SU-DHL-6 (cell line): ENCODE data around the gene EHBP1.

ENCODE experiments used
- H2AFZ ChIP-seq: fragments of 200-600 bp; sonication (generic); 2 replicates; pipeline ENCODE4 v1.6.1; 2014; ENCODE audit warnings: low read depth, mild to moderate bottlenecking, moderate library complexity, mixed read lengths, antibody characterized with exemption, low read length; ENCODE audit not compliant: severe bottlenecking
- H3F3A ChIP-seq: fragments of 200-600 bp; shearing (Covaris generic); 2 replicates; pipeline ENCODE4 v1.6.0; 2016; ENCODE audit warnings: antibody characterized with exemption, mild to moderate bottlenecking; ENCODE audit not compliant: insufficient read depth
- H3K27ac ChIP-seq: fragments of 200-600 bp; sonication (generic); 2 replicates; pipeline ENCODE4 v1.5.1; 2016; ENCODE audit warnings: low read depth, mild to moderate bottlenecking, low read length, moderate library complexity, mixed read lengths
- H3K27me3 ChIP-seq: fragments of 200-600 bp; sonication (generic), shearing (Covaris generic); 2 replicates; pipeline ENCODE4 v1.6.0; 2014; ENCODE audit warnings: mild to moderate bottlenecking, low read length
- H3K36me3 ChIP-seq: fragments of 200-600 bp; sonication (generic); 2 replicates; pipeline ENCODE4 v1.6.1; 2014; ENCODE audit warnings: mild to moderate bottlenecking, low read length, mixed read lengths
- H3K4me2 ChIP-seq: fragments of 300-600, 200-600 bp; shearing (Covaris generic), sonication (generic); 2 replicates; pipeline ENCODE4 v1.6.0; 2014; ENCODE audit warnings: low read length, low read depth, mild to moderate bottlenecking; ENCODE audit not compliant: poor library complexity, severe bottlenecking
- H3K4me3 ChIP-seq: fragments of 200-600 bp; sonication (generic); 2 replicates; pipeline ENCODE4 v1.5.1; 2014; ENCODE audit warnings: antibody characterized with exemption, low read length, mild to moderate bottlenecking, mixed read lengths; ENCODE audit not compliant: insufficient read depth, poor library complexity, severe bottlenecking
- H3K79me2 ChIP-seq: fragments of 200-600 bp; sonication (generic); 2 replicates; pipeline ENCODE4 v1.6.1; 2014; ENCODE audit warnings: mild to moderate bottlenecking, low read length, moderate library complexity; ENCODE audit not compliant: insufficient read depth
- H3K9ac ChIP-seq: fragments of 200-600 bp; sonication (generic); 2 replicates; pipeline ENCODE4 v1.7.0; 2014; ENCODE audit warnings: mild to moderate bottlenecking, low read length
- H3K9me2 ChIP-seq: fragments of 200-600 bp; sonication (generic); replicated peaks from 2 replicates; pipeline ENCODE4 v1.6.1; 2014; ENCODE audit warnings: low read length; ENCODE audit not compliant: insufficient read depth
- H3K9me3 ChIP-seq: fragments of 200-600 bp; sonication (generic); 2 replicates; pipeline ENCODE4 v1.6.1; 2014; ENCODE audit warnings: low read length, mixed read lengths; ENCODE audit not compliant: insufficient read depth
- H4K20me1 ChIP-seq: fragments of 200-600 bp; sonication (generic); 2 replicates; pipeline ENCODE4 v1.6.1; 2014; ENCODE audit warnings: low read depth, mild to moderate bottlenecking, antibody characterized with exemption, low read length, moderate library complexity, mixed read lengths
- CTCF ChIP-seq: fragments of 200-600 bp; sonication (generic); IDR thresholded peaks from one replicate; pipeline ENCODE4 v1.5.1; 2017; ENCODE audit warnings: antibody characterized with exemption, mild to moderate bottlenecking, low read length, moderate library complexity; ENCODE audit not compliant: insufficient read depth, poor library complexity, severe bottlenecking
- EZH2phosphoT487 ChIP-seq: fragments of 200-600 bp; sonication (generic), shearing (Covaris generic); conservative IDR thresholded peaks from 2 replicates; pipeline ENCODE4 v1.6.1; 2018; ENCODE audit warnings: mild to moderate bottlenecking, antibody characterized with exemption, low read length, moderate library complexity, mixed read lengths

Gene EHBP1

GRCh38 chr2:62972601-62973000 is 267.1 kb downstream of the EHBP1 start:
- Histone ChIP-seq H3K9ac (no peak overlapping the region), H3K9me2 (no peaks in the 10 kb centered on the region), H3K79me2 (no peaks in the 10 kb centered on the region), H2AFZ (no peak overlapping the region), H3K36me3 (no peaks in the 10 kb centered on the region), H3K9me3 (no peaks in the 10 kb centered on the region), H3K27ac (no peak overlapping the region), H3K4me3 (no peak overlapping the region), H3K27me3 (no peaks in the 10 kb centered on the region), H4K20me1 (no peaks in the 10 kb centered on the region), H3F3A (no peaks in the 10 kb centered on the region; the same call in 1 of the 2 replicates), H3K4me2 (no peak overlapping the region)
- no peak for TF ChIP-seq EZH2phosphoT487
- TF ChIP-seq CTCF: no peak

- Histone ChIP-seq H2AFZ (no peak overlapping the region), H4K20me1 (no peaks in the 10 kb centered on the region), H3K79me2 (no peaks in the 10 kb centered on the region), H3F3A (no peaks in the 10 kb centered on the region), H3K9me2 (no peaks in the 10 kb centered on the region), H3K27me3 (no peaks in the 10 kb centered on the region), H3K4me3 (no peak overlapping the region), H3K36me3 (no peaks in the 10 kb centered on the region), H3K9ac (no peak overlapping the region), H3K4me2 (no peak overlapping the region), H3K27ac (no peak overlapping the region), H3K9me3 (no peaks in the 10 kb centered on the region)
- TF ChIP-seq EZH2phosphoT487 (no peak), CTCF (no peak)
Observed at GRCh38 chr2:62974999-62975398, 269.5 kb downstream of the EHBP1 start.

DNA sequence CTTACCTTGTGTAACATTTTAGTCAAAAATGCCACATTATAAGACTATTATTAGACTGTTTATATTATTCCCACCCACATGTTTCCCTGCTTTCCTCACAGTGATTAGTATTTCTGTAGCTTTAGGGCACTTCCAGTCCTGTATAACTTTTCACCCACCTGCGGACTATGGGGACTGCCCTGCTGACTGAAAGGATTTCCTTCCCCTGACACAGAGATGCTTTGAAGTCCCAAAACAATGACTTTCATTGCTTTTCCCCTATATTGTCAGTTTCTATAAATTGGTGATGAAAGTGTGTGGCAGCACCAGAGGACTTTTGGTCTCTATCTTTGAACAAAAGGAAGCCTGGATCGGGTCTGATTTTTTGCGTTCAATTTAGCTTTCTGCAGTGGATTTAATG is 286.1 kb downstream of the EHBP1 start:
- Histone ChIP-seq H3K4me3 (no peak overlapping the region), H4K20me1 (no peaks in the 10 kb centered on the region), H3F3A (no peaks in the 10 kb centered on the region), H3K79me2 (no peaks in the 10 kb centered on the region), H3K27me3 (no peaks in the 10 kb centered on the region), H3K9me3 (no peaks in the 10 kb centered on the region), H3K36me3 (peaks cover 10% of the 10 kb centered on the region; the same call in 1 of the 2 replicates), H3K9me2 (no peaks in the 10 kb centered on the region), H3K9ac (no peak overlapping the region), H3K27ac (no peak overlapping the region), H3K4me2 (no peak overlapping the region), H2AFZ (no peak overlapping the region)
- no peak for TF ChIP-seq CTCF
- TF ChIP-seq EZH2phosphoT487: no peak
